Islet precursor cell (in vitro differentiated cells): ENCODE results near the gene ATF3.

Experiments used
- DNase-seq: peaks from one replicate; pipeline ENCODE4 v3.0.0-alpha.2; 2018

ATF3 gene

DNA sequence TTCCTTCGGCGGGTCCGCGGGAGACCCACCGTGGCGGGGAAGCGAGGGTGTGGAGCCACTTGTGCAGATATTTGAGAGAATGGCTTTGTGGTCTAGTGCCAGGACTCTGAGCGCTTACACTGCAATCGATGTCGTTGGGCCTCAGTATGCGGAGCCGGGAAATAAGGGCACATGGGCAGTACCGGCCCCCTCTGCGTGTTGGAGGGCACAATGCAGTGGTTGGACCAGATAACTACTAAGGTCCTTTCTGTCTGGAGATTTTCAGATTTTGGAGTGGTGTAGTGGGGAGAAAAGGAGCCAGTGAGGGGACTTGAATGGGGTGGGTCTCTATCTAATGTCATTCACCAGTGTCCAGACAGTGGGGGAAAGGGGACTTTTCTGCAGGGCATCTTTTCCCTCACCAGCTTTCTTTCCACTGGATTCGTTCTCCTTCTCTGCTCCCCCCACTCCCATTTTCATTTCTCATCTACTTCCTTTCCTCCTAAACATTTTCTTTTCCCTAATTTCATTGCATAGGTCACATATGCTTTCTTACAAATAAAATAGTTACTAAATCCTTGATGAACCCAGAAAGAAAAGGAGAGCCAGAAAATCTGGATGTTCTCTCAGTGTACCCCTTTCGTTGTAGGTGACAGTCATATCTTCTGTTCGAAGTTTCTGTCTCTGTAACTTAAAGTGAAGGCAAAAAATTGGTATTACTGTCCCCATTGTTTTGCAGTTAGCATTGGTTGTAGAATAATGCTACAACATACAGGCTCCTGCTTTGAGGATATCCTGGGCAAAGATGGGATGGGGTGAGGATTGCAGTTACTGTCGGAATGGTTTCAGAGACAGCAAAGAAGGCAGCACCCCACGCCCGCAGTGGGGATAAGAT lies 1.4 kb downstream of the ATF3 start:
- DNase-seq = no peak

DNA sequence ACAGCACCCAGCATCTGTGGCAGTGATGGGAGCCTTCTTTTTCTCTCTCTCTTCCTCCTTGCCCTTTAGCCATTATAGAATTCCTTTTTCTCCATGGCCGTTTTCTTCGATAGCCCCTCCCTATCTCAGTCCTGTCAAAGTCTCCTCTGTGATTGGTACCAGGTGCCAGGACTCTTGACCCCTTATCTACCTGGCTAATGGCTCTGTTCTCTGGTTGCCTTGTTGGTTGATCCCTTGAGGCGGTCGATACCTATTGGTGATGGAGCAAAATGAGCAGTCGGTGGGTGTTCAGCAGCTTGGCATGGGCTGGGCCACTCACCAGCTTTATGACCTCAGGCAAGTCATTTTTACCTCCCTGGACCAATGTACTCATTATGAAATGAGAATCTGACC lies 2.0 kb downstream of the ATF3 start:
- peak; percentile 55 for DNase-seq

DNA sequence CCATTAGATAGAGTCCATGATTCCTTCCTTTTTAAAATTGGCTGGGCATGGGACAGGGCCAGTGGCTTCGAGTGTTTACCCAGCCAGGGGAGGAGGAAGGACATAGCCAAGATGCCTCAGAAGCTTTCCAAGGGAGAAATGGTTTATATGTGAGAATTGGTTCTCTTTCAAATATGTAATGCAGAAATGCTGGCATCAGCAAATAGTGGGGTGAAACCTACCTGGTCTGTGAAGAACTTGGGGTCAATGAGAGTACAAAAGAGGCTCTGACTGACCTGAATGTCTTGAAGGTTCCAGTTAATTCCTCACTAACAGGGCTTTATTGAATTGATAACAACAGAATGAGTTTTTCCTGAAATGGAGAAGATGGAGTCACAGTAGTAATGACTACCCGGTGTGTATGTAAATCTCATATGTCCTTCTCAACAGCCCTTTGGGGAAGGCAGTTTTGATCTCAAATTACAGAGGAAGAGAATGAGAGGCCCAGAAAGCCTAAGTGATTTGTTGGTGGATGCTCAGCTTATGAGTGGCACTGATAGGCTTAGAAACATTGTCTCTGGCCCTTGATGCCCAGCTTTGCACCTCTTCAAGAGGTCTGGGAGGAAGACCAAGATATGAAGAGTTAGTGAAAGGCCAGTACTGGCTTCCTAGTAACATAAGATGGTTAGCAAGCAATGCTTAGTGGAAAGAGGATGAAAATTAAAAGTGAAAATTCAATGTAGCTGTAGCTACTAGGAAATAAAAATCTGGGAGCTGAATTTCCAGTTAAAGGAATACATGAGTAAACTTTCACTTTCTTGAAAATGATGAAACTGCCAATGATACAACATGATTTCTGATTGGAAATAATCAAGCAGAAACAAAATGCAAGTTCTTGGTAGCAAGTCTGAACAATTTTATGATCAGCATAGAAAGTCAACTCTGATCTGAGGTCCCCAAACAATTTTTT lies 2.7 kb downstream of the ATF3 start:
- peak; percentile 45 for DNase-seq

DNA sequence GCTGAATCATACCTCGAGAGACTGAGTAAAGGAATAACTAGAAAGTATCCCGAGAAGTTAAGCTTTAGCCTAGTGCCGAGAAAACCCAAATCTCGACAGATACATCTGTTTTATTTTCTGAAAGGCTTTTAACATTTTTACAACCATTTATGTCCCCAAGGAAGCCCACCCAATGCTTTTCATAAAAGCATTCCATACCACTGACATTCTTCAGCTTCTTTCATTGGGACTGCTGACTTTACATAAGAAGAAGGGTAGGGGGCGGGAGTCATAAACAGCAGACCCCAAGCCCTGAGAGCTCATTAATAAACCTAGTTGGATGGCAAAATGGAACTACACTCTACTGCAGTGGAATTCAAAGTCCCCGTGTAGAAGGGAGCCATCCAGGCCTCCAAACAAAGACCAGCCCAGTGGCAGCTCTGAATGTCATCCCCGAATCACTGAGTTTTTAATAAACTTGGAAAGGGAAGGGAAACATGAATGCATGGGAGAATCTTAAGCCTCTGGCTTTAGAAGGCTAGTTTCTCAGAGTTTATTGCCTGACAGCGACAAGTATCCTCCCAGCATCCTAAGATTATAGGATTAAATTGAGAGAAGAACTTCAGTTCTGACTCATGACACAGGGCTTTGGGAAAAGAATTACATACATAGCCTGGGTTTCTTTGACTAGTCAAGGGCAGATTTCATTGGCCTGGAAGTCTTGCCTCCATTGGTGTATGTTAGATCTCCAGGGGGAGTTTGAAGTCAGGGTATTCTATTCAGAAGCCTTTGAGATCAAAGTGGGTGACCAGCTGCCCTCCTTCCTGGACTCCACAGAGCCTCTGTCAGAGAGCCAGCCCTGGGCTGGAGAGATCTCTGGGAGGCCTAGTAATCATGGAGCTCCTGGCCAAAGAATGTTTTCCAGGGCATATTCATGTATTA lies 3.7 kb downstream of the ATF3 start:
- DNase-seq = peak; percentile 72

DNA sequence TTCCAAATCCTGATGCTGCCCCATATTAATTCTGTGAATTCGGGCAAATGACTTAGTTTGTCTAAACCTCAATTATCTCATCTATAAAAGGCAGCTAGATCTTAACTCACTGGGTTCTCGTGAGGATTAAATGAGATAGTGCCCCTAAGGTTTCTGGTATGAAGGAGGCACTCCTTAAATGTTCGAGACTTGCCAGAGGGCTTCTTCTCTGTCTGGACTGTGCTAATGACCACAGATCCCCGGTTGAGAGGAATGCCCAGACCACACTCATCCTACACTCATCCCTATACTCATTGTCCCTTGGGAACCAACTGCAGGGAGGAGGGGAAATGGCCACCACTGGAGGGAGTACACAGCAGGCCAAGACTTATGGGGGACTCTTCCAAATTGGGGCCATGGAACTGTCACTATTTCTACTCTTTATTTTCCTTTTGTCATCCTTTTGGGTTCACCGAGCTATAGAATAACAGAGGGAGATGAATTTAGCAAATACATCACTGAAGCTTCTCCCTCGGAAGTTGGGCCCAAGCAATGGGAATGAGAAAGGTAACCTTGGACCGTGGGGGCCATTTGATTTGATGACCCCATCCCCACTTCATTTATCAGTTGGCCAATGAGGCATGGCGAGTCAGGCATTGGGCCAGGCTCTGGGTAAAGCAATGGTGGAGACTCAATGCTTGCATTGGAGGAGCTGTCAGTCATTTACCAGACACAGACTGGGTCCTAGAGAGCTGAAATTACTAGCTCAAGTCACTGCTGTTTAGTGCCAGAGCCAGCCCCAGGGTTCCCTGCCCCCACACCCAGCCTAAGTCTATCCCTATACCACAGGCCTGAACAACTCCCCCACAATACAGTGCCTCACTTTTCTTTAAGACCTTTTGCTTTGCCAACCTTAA lies 5.1 kb downstream of the ATF3 start:
- DNase-seq = peak; percentile 84

DNA sequence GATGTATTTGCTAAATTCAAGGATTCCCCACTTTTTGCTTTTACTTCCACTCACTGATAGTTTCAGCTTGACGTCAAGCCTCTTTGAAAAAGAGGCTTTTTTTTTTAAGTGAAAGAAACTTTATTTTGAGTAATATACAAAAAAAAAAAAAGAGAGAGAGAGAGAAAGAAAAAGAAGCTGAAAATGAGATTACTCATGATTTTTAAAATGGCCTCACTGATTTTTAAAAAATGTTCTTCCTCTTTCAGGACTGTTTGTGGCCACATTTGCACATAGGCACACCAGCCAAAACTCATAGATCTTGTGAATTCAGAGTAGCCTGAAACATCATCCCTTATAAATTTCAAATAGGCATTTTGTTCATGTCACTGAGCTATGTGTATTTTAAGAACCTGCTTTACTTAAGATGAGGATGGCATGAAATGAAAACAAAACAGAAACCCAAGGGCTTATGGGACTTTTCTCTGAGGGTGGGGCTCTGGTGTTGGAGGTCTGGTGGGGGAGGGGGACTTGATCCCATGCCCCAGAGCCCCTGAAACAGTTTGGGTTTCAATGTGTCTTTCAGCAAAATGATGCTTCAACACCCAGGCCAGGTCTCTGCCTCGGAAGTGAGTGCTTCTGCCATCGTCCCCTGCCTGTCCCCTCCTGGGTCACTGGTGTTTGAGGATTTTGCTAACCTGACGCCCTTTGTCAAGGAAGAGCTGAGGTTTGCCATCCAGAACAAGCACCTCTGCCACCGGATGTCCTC lies 6.1 kb downstream of the ATF3 start:
- DNase-seq = peak; percentile 20

DNA sequence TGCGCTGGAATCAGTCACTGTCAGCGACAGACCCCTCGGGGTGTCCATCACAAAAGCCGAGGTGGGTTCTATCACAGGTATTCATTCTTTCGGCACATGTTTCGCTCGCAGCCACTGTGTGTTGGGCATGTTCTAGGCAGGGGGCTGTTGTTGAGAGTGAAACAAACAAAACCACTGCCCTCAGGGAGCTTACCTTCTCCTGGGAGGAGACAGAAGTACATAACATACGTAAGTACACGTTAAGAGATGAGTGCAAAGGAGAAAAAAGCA lies 6.6 kb downstream of the ATF3 start:
- DNase-seq = peak; percentile 38

DNA sequence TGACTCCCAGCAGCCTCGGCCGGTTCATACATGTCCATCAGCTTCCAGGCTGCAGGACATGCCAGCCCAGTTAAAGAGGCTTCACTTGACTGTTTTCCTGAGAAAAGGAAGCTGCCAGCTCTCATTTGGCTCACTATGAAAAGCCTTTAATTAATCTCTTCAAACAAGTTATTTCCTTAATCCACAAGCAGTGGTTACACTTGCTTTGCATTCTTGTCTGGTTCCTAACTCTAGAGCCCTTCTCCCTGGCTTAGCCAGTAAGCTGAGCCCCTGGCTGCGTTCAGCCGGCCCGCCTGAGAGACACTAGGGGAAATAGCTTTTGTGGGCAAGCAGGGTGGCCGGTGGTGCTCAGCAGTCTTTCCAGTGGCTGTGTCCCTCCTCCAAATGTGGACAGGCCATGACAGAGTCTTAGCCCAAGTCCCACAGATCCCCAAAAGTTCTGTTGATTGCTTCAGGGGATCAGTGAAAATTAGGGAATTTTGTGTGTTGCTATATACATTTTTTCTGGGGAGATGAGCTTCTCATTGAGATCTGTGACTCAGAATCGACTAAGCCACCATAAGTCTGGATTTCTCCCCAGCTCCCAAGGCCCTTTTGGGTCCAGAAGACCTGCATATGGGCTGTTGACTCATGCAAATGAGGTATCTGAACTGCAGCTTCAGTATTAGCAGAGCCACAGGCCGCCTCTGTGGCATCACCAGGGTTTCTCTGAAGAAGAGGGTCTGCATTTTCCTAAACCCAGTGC lies 10.1 kb downstream of the ATF3 start:
- DNase-seq = peak; percentile 43

DNA sequence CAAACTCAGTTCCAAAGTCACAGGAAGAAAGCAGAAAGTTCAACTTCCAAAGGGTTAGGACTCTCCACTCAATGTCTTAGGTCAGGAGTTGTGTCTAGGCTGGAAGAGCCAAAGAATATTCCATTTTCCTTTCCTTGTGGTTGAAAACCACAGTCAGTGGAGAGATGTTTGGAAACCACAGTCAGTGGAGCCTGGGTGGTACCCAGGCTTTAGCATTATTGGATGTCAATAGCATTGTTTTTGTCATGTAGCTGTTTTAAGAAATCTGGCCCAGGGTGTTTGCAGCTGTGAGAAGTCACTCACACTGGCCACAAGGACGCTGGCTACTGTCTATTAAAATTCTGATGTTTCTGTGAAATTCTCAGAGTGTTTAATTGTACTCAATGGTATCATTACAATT lies 11.7 kb downstream of the ATF3 start:
- DNase-seq = peak; percentile 29

DNA sequence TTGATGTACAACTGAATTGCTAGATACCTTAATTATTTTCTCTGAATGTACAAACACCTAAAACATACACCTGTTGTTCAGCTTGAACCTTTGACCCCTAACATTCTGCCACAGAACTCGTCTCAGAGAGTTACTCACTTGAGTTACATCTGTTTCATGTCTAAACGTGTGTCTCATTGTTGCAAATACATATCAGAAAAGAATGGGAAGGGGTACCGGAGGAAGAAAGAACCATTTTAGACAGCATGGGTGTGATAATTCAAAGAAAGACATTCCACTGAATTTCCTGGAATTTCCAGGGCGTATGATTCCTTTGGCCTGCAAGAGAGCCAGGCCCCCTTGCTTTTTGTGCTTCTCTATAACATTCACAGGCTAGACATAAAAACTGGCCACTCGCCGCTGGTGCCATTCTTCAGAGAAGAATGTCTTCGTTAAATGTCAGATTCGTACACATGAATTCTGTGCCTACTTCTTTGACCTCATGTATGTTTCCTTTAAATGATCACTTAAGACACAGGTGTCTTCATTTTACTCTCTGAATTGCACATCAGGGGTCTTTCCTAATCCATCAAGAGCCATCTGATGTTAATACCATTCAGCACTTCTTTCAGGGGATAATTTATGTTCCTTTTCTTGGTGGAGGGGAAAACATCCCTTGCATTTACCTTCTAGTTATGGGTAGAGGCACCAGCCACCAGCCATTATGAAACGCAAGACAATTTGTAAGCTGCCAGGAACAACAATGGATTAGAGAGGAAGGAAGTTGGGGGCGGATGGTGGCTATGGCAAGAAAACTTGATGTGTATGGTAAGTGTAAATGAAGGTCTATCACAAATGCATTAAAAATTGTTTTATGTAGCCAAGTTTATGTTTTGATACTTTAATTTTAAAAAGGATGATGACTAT lies 12.7 kb downstream of the ATF3 start:
- peak; percentile 41 for DNase-seq

DNA sequence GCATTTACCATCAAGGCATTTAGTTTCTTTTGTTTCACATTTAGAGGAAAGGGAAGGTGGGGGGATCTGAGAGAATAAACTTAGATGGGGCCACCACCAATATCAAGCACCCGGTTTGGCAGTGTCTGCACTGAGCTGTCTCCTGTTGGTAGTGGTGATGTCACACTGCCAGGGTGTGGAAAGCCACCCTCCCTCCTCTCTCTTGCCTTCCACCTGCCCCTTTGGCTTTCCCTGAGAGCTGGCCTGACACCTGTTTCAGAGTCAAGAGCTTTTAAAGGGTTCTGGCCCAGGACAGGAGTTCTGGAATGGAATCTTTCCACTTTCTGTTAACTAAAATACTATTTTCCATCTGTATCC lies 13.4 kb downstream of the ATF3 start:
- DNase-seq = peak; percentile 65

DNA sequence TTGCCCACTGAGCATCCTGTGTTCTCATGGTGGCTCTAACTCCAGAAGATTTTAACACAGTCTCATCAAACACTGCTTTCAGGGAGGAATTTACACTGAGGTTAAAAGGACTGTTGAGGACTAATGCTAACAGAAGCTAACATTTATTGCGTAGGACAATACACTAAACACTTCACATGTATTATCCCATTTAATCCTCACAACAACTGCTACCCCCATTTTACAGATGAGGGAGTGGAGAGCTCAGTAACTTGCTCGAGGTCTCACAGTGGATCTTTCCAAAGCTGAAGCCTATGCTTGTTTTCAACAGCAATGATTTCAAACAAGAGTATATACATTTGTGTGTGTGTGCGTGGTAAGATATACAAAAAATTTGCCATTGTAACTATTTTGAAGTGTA lies 13.9 kb downstream of the ATF3 start:
- no peak for DNase-seq

DNA sequence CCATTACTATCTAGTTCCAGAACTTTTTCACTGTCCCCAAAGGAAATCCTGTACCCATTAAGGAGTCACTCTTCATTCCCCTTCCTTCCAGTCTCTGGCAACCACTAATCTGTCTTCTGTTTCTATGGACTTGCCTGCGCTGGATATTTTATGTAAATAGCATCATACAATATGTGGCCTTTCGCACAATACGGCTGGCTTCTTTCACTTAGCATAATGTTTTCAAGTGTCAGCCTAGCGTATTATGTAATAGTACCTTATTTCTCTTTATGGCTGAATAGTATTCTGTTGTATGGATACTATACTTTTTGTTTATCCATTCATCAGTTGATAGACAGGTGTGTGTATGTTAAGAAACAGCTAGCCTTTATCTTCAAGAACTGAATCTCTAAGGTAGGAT lies 14.3 kb downstream of the ATF3 start:
- peak; percentile 22 for DNase-seq

DNA sequence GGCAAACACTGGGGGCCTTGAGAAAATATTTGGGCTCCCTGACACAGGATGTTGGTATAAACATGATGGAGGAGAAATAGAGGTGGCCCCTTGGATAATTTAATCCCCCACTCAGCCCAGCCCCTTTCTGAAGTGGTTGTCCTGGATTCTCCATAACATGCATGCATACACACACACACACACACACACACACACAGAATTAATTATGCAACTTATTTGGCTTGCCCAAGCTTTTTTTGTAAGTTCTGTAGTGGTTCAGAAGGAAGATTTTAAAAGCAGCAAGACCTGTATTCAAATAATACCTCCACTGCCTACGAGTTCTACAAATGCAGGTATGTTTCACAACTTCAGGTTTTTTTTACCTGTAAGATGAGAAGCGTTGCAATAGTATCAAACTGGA lies 15.0 kb downstream of the ATF3 start:
- peak; percentile 38 for DNase-seq

DNA sequence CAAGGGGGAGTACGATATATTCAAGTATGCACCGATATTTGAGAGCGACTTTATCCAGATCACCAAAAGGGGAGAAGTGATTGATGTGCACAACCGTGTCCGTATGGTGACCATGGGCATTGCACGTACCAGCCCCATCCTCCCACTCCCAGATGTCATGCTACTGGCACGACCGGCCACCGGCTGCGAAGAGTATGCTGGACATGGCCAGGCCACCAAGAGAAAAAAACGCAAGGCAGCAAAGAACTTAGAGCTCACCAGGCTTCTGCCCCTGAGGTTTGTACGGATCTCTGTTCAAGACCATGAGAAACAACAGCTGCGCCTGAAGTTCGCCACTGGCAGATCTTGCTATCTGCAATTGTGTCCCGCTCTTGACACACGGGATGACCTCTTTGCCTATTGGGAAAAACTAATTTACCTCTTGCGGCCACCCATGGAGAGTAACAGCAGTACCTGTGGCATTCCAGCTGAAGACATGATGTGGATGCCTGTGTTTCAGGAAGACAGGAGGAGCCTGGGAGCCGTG lies 16.5 kb downstream of the ATF3 start:
- peak; percentile 37 for DNase-seq

DNA sequence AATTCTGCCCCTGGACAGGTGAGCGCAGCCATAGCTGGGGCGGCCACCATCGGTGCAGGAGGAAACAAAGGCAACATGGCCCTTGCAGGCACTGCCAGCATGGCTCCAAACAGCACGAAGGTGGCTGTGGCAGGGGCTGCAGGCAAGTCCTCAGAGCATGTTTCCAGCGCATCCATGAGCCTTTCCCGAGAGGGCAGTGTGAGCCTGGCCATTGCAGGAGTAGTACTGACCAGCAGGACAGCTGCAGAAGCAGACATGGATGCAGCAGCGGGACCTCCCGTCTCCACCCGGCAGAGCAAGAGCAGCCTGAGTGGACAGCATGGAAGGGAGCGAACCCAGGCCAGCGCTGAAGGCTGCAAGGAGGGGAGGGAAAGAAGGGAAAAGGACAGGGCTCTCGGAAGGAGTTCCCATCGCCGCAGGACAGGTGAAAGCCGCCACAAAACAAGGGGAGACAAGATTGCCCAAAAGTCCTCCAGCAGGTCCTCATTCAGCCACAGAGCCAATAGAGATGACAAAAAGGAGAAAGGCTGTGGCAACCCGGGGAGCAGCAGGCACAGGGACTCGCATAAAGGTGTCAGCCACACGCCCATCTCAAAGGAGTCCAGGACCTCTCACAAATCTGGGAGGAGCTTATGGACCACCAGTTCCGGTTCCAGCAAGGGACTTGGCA lies 17.4 kb downstream of the ATF3 start:
- peak; percentile 54 for DNase-seq

DNA sequence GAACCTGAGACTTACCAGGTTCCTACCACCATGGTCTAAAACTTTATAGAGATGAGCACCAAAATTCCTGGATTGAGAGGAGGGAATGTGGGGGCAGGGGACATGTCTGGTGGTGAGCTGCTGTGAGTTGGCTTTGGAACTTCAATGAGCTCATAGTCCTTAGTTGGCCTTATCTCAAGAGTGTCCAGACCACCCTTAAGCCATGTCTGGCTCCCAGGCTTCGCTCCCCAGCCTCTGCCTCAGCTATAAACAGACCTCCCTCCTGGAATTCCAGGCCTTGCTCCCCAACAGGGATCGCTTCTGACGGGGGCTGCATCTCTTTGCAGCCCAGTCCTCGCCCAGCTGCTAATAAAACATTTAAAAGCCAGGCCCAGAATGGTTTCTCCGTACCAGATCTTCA lies 19.5 kb downstream of the ATF3 start:
- peak; percentile 91 for DNase-seq

DNA sequence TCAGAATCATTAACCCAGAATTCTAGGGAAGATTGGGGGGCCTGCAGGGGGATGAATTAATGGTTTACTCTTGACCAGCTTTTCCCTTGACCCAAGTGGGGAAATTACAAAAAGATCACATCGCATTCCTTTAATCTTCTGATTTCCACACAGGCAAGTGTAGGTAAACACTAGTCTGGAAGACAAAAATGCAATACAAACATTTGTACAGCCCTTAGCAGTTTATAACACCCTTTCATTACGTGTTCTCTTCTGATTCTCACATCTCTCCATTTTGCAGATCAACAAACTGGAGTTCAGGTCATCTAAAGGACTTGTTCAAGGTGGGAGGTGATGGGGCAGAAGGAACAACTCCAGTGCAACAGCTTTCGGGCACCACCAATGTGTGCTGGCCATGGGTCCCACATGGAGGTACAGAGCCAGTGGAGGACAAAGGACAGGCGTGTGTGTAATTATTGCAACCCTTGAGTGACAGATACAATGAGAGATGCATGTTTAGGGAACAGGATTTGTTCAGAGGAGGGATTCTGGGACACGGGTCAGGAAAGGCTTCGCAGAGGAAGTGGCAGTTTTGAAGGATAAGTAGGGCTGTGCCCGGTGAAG lies 20.4 kb downstream of the ATF3 start:
- peak; percentile 36 for DNase-seq
